AML-193 (cell line): ENCODE data around the gene TMA7.
"Not testable (repeated sequence)": the region's sequence is repeated elsewhere in the genome, so short reads cannot be mapped to it uniquely, and the experiment has no call there.

Experiments
- DNase-seq, 2 experiments: peaks; one replicate each; lab custom pipeline; 2025; lab: John Stamatoyannopoulos, UW

The TMA7 gene

GRCh38 chr3:48436477-48436787 lies 3.6 kb upstream of the TMA7 start:
- no peak for DNase-seq

- DNase-seq, result no peak
These were observed 3.2 kb upstream of the TMA7 start for GRCh38 chr3:48436855-48437254.

GRCh38 chr3:48437812-48438211 lies 2.2 kb upstream of the TMA7 start:
- DNase-seq, result no peak

GRCh38 chr3:48440590-48440958 lies 517 bp downstream of the TMA7 start:
- DNase-seq, result no peak

GRCh38 chr3:48441940-48442339 lies 1.9 kb downstream of the TMA7 start:
- DNase-seq, result no peak

GRCh38 chr3:48445277-48445882 lies 5.3 kb downstream of the TMA7 start:
- DNase-seq, result no peak

- DNase-seq, result no peak
These were observed 6.0 kb downstream of the TMA7 start for GRCh38 chr3:48446043-48446424.

- DNase-seq, result peak; percentile 91 to 96
These were observed 6.6 kb downstream of the TMA7 start, which contains the start of gene ATRIP for GRCh38 chr3:48446425-48447193. TSS of gene ATRIP (plus strand) at chr3:48446737. CDS start at chr3:48446846, 109 bp downstream.

GRCh38 chr3:48451270-48451669 lies 11.2 kb downstream of the TMA7 start:
- no peak for DNase-seq

- no peak for DNase-seq
These were observed 16.4 kb downstream of the TMA7 start for GRCh38 chr3:48456456-48456855.

GRCh38 chr3:48459331-48459730 lies 19.3 kb downstream of the TMA7 start:
- no peak for DNase-seq

GRCh38 chr3:48459773-48460516 lies 19.9 kb downstream of the TMA7 start:
- no peak for DNase-seq

- no peak for DNase-seq
These were observed 20.5 kb downstream of the TMA7 start for GRCh38 chr3:48460517-48460902.

- DNase-seq, result not testable (repeated sequence)
These were observed 21.7 kb downstream of the TMA7 start for GRCh38 chr3:48461767-48462166.

GRCh38 chr3:48463703-48464102 lies 23.6 kb downstream of the TMA7 start:
- no peak for DNase-seq

- DNase-seq, result no peak
These were observed 24.7 kb downstream of the TMA7 start for GRCh38 chr3:48464713-48465221.

GRCh38 chr3:48465237-48465530 lies 25.1 kb downstream of the TMA7 start:
- no peak for DNase-seq

GRCh38 chr3:48465531-48466378 lies 25.7 kb downstream of the TMA7 start:
- DNase-seq, result peak; percentile 98

GRCh38 chr3:48466386-48467109 lies 26.5 kb downstream of the TMA7 start:
- DNase-seq, result peak in 1 of 2 experiments; percentile 62

GRCh38 chr3:48467110-48467454 lies 27.0 kb downstream of the TMA7 start:
- no peak for DNase-seq

GRCh38 chr3:48467473-48468267 lies 27.6 kb downstream of the TMA7 start:
- DNase-seq, result no peak
